ENCODE results near the gene E2F2. TPM values are rescaled to one million over a fixed set of nuclear protein-coding genes. Genes with fewer than 3 reads are reported as not detected.

Gene E2F2
- total RNA-seq, 1 experiment from 2014 or later: 5.1 TPM

DNA sequence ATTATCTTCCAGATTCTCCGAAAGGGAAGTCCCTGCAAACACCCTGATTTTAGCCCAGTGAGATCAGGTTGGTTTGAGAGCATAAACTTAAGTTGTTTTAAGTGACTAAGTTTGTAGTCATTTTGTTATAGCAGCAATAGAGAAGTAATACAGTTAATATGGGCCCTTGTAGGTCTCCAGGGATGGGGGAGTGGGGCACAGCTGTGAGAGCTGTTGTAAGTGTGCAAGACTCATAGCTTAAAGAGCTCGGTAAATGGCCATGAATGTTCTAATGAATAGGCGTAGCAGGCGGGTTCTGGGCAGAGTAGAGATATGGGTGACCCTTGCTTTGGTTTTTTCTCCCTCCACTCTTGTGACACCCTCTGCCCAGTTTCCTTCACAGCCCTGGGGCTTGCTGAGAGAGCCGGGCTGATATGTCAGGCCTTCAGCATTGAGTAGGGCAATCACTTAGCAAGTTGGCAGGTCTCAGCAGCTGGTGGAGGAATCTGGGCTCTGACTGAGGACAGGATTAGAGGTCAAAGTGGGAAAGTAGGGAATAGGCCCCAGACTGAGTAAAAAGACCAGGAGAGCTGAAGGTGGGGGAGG is 44.3 kb upstream of the E2F2 start:
- H2BK120ac ChIP-seq (ENCODE audit: low read depth, low read length, poor library complexity, severe bottlenecking): no peak overlapping the region
- no peak overlapping the region for H3T11ph ChIP-seq (ENCODE audit: low read length)
- H2BK5ac ChIP-seq (ENCODE audit: insufficient read length, low read length): no peak overlapping the region
- H3K4ac ChIP-seq (ENCODE audit: low read depth, low read length): no peak overlapping the region
- no peaks in the 10 kb centered on the region for H3K9me3 ChIP-seq (ENCODE audit: control insufficient read depth, low read depth, low read length)
- no peak overlapping the region for H3K23ac ChIP-seq (ENCODE audit: insufficient read length, low read depth, low read length)
- no peak overlapping the region for H4K8ac ChIP-seq (replicated peaks; ENCODE audit: insufficient read length, low read depth, low read length)
- no peak overlapping the region for H3K4me2 ChIP-seq (ENCODE audit: insufficient read depth, insufficient read length, low read length)
- H3K4me3 Mint-ChIP-seq: no peak overlapping the region
- TF ChIP-seq, protein P1, sequence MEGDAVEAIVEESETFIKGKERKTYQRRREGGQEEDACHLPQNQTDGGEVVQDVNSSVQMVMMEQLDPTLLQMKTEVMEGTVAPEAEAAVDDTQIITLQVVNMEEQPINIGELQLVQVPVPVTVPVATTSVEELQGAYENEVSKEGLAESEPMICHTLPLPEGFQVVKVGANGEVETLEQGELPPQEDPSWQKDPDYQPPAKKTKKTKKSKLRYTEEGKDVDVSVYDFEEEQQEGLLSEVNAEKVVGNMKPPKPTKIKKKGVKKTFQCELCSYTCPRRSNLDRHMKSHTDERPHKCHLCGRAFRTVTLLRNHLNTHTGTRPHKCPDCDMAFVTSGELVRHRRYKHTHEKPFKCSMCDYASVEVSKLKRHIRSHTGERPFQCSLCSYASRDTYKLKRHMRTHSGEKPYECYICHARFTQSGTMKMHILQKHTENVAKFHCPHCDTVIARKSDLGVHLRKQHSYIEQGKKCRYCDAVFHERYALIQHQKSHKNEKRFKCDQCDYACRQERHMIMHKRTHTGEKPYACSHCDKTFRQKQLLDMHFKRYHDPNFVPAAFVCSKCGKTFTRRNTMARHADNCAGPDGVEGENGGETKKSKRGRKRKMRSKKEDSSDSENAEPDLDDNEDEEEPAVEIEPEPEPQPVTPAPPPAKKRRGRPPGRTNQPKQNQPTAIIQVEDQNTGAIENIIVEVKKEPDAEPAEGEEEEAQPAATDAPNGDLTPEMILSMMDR (conservative IDR thresholded peaks at IDR 0.05): no peak
- H3K27me3 ChIP-seq (ENCODE audit: insufficient read depth, low read length): no peaks in the 10 kb centered on the region
- H3K14ac ChIP-seq (ENCODE audit: insufficient read depth, low read length): no peak overlapping the region
- H3K27ac ChIP-seq (ENCODE audit: insufficient read length, low read depth, low read length): no peak overlapping the region
- WGBS (ENCODE audit: extremely low coverage, insufficient read length, low lambda C conversion rate): no CpG with 5 or more reads among the region's 5 CpGs
- H2AK5ac ChIP-seq (ENCODE audit: insufficient read length, low read length): no peak overlapping the region
- H3K23me2 ChIP-seq (ENCODE audit: insufficient read length, low read depth, low read length, poor library complexity, severe bottlenecking): no peaks in the 10 kb centered on the region
- no peak overlapping the region for H3K27ac Mint-ChIP-seq
- H2BK12ac ChIP-seq (ENCODE audit: insufficient read length, low read depth, low read length): no peak overlapping the region
- DNase-seq: no peak
- H3K4me1 ChIP-seq (ENCODE audit: insufficient read depth, low read length): peaks cover 2% of the 10 kb centered on the region; the same call in 1 of the 2 replicates
- peaks cover 3 to 6% of the 10 kb centered on the region in 2 experiments; a peak in 4 of 5 replicates for H3K9me3 Mint-ChIP-seq
- H4K5ac ChIP-seq (ENCODE audit: insufficient read length, low read depth, low read length): no peak overlapping the region
- peaks cover 5% of the 10 kb centered on the region for H3K27me3 Mint-ChIP-seq (ENCODE audit: low read depth)
- no peak overlapping the region for H3K18ac ChIP-seq (ENCODE audit: insufficient read length, low read depth, low read length)
- H4K91ac ChIP-seq (ENCODE audit: insufficient read length, low read depth, low read length): no peak overlapping the region
- peaks cover 0 to 7% (median 2%) of the 10 kb centered on the region in 3 experiments; a peak in 4 of 7 replicates for H3K36me3 Mint-ChIP-seq (ENCODE audit: insufficient read depth in 1 of 3, low read depth in 3 of 3)
- H2BK20ac ChIP-seq (ENCODE audit: low read depth, low read length, poor library complexity, severe bottlenecking): no peak overlapping the region
- no peak overlapping the region for H3K56ac ChIP-seq (ENCODE audit: insufficient read length, low read depth, low read length)
- H3K79me2 ChIP-seq (ENCODE audit: insufficient read depth, low read length): no peaks in the 10 kb centered on the region
- no peak overlapping the region for H2AFZ ChIP-seq (ENCODE audit: low read length)
- no peak overlapping the region for H2BK15ac ChIP-seq (ENCODE audit: low read depth, low read length)
- no peaks in the 10 kb centered on the region for H4K20me1 ChIP-seq (ENCODE audit: control insufficient read depth, insufficient read depth, insufficient read length)
- H3K4me1 Mint-ChIP-seq: peaks cover 26 to 30% of the 10 kb centered on the region in 2 experiments
- no peaks in the 10 kb centered on the region for H3K79me1 ChIP-seq (ENCODE audit: insufficient read depth, low read depth, low read length, poor library complexity, severe bottlenecking)
- H3K9ac ChIP-seq (ENCODE audit: extremely low read depth, insufficient read length, low read length): no peak overlapping the region
